Measurements from ENCODE around the gene TIMP3. TPM values are rescaled to one million over a fixed set of nuclear protein-coding genes. Genes with fewer than 3 reads are reported as not detected.
A peak's percentile ranks its signal among the peaks of the same experiment; 100 is the strongest.

Gene TIMP3
- total RNA-seq, 1 donor: 924 TPM

DNA sequence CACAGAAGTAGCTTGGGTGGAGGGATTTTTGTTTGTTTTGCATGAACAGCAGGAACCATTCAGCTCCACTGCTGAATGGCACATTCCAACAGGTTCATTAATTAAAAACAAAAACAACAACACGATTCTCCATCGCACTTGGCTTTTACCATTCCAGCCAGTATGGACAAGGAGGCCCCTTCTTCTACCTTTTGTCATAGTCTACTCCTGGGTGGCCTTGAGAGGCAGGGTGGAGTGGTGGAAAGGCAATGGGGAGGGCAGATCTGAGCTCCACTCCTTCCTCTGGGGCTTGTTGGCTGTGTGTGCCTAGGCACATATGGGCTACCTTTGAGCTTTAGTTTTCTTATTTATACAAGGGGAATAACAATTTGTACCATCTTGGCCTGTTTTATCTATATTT, 4.8 kb downstream of the TIMP3 start:
- TF ChIP-seq, protein P1, sequence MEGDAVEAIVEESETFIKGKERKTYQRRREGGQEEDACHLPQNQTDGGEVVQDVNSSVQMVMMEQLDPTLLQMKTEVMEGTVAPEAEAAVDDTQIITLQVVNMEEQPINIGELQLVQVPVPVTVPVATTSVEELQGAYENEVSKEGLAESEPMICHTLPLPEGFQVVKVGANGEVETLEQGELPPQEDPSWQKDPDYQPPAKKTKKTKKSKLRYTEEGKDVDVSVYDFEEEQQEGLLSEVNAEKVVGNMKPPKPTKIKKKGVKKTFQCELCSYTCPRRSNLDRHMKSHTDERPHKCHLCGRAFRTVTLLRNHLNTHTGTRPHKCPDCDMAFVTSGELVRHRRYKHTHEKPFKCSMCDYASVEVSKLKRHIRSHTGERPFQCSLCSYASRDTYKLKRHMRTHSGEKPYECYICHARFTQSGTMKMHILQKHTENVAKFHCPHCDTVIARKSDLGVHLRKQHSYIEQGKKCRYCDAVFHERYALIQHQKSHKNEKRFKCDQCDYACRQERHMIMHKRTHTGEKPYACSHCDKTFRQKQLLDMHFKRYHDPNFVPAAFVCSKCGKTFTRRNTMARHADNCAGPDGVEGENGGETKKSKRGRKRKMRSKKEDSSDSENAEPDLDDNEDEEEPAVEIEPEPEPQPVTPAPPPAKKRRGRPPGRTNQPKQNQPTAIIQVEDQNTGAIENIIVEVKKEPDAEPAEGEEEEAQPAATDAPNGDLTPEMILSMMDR (IDR thresholded peaks at IDR 0.05; ENCODE audit: insufficient read depth, low read depth, low read length): no peak
- DNase-seq (ENCODE audit: low read depth): peak; percentile 34
- peak overlapping the region; percentile 80 for H3K4me3 ChIP-seq (ENCODE audit: low read depth, low read length)

DNA sequence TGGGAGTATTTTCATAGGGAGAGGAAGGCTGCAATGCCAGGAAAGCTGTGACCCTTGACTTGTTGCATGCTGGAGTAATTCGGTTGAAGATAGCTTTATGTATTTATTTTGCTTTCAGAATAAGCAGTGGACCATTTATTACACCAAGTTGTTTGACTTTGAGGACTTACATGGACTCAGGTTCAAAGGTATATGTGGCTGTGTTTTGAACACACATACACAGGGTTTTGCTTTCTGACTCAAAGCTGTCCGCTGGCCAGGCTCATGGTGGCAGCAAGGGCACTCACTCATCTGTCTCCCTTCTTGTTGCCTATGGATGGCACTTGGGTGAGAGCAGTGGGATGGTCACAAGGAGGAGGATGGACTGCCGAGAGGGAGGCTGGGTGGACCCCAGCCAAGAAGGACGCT, 6.5 kb downstream of the TIMP3 start:
- H3K4me3 ChIP-seq (ENCODE audit: low read depth, low read length): peak overlapping the region; percentile 16
- TF ChIP-seq, protein P1 (IDR thresholded peaks at IDR 0.05; ENCODE audit: insufficient read depth, low read depth, low read length): no peak
- DNase-seq (ENCODE audit: low read depth): peak; percentile 35

DNA sequence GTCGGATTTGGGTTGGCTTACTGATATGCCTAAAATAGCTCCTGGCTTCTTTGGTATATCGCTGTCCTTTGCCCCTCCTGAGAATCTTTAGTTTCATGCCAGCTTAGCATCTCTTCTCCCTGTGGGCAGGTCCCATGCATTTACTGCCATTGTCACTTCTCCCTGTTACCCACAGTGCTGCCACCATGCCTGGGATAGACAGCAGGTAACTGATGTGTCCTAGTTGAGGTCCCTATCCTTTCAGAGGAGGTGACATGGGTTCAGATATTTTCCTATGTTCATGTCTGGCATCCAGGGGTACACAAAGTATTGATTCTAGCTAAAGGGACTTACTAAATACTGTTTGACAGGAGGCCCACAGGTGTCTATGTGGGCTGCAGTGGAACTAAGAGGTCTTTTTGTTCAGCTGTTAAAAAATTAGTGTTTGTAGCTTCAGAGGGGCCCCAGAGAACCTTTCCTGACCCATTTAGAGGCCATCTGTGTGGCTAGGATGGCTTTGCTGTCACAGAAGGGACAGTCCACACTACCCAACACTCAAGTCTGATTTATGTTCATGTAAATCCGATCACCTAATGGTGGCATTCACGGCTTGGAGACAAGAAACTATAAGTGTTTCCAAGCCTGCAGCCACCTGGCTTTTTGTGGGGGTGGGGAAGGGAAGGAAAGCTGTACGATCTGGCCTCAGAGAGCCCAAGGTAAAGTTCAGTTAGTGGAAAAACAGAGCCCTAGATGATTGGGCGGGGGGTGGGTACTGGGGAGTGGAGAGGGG, 8.5 kb downstream of the TIMP3 start:
- DNase-seq (ENCODE audit: low read depth): no peak
- TF ChIP-seq, protein P1 (IDR thresholded peaks at IDR 0.05; ENCODE audit: insufficient read depth, low read depth, low read length): no peak
- H3K4me3 ChIP-seq (ENCODE audit: low read depth, low read length): no peak overlapping the region

DNA sequence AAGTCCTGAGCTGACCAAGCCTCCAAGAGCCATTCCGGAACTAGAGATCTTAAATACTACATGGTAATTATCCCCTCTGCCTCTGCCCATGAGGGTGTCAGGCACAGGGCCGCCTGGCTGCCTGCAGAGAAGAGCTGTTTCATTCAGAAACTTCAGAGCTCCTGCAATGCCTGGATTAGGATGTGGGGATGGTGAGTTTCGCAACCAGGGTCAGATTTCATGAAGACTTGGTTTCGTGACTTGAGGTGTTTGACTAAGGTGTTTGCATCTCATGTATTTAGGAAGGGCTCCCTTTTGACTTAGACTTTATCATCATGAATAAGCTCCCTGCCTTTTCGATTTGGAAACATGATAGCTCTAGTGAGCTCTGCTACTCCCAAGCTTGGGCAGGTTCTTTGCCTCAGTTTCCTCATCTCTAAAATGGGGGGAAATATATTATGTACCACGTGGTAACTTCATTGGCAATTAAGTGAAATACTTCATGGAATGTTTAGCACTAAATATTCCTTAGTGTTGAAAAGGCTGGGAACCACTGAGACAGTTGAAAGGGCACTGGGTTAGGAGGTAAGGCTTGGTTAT, 9.1 kb downstream of the TIMP3 start:
- no peak overlapping the region for H3K4me3 ChIP-seq (ENCODE audit: low read depth, low read length)
- TF ChIP-seq, protein P1 (IDR thresholded peaks at IDR 0.05; ENCODE audit: insufficient read depth, low read depth, low read length): no peak
- peak; percentile 82 for DNase-seq (ENCODE audit: low read depth)

DNA sequence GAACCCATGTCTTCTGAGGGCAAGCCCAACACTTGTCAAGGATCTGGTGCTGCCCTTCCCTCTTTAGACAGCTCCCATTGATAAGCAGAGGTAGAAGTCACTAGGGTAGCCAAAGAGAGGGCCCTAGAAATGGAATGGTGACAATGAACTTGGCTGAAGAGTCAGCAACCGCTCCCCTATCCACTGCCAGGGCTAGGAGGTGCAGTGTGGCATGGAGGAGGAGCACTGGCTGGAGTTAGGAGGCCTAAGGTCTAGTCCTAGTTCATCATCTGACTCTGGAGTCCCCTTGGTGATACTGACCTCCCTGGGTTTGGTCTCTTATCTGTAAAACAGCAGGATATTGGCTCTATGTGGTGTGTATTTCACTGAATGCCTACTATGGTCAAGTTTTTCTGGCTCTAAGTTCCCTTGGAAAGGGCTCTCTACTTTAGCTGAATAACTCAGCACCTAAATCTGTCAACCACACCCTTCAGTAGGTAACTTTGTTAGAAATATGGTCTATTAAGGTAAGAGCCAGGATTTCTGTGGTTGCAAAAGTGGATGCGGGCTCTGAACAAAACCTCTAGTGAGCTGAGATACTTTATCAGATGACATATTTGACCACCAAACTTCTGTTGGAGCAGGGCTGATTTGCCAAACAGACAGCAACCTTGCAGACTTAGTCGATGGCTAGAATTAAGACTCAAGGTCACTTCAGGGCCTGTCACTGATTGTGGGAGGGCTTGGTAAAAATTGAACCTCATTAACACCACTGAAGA, 10.5 kb downstream of the TIMP3 start:
- TF ChIP-seq, protein P1 (IDR thresholded peaks at IDR 0.05; ENCODE audit: insufficient read depth, low read depth, low read length): no peak
- H3K4me3 ChIP-seq (ENCODE audit: low read depth, low read length): no peak overlapping the region
- no peak for DNase-seq (ENCODE audit: low read depth)

DNA sequence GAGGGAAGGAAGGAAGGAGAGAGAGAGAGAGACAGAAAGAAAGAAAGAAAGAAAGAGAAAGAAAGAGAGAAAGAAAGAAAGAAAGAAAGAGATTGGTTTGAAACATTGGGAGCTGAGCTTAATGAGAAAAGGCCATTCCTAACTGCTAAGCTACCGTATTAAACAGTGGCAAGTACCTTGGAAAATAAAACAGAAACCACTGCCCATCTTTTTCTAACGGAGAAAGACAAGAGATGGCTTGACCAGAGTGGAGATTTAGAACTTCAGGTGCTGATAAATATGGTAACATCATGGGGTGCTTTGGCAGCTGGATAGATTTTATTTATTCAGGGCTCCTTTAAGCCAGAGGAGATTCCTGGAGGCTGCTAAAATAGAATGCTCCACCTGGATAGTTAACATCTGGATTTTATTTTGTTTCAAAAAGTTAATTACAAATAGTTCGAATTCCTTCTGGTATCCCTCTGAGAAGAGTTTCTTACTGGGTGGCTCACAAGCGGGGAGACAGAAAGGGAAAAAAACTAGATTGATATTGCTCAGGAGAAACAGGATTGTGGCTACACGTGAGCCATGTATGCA, 12.9 kb downstream of the TIMP3 start:
- TF ChIP-seq, protein P1 (IDR thresholded peaks at IDR 0.05; ENCODE audit: insufficient read depth, low read depth, low read length): no peak
- no peak for DNase-seq (ENCODE audit: low read depth)
- H3K4me3 ChIP-seq (ENCODE audit: low read depth, low read length): no peak overlapping the region

Data from fibroblast of villous mesenchyme (primary cell).